Measurements from ENCODE around the gene TXNDC11. TPM values are rescaled to one million over a fixed set of nuclear protein-coding genes. Genes with fewer than 3 reads are reported as not detected.

The TXNDC11 gene
- total RNA-seq, 1 donor from 2014 or later = 26.7 TPM

- Mint-ChIP-seq H3K4me3 (no peak overlapping the region), H3K9me3 (no peaks in the 10 kb centered on the region), H3K4me1 (ENCODE audit: unreplicated experiment) (peaks cover under 1% of the 10 kb centered on the region), H3K36me3 (no peaks in the 10 kb centered on the region), H3K27me3 (no peaks in the 10 kb centered on the region), H3K27ac (no peak overlapping the region)
- DNase-seq (ENCODE audit: extremely low spot score, unreplicated experiment) = no peak
- TF ChIP-seq, protein P1, sequence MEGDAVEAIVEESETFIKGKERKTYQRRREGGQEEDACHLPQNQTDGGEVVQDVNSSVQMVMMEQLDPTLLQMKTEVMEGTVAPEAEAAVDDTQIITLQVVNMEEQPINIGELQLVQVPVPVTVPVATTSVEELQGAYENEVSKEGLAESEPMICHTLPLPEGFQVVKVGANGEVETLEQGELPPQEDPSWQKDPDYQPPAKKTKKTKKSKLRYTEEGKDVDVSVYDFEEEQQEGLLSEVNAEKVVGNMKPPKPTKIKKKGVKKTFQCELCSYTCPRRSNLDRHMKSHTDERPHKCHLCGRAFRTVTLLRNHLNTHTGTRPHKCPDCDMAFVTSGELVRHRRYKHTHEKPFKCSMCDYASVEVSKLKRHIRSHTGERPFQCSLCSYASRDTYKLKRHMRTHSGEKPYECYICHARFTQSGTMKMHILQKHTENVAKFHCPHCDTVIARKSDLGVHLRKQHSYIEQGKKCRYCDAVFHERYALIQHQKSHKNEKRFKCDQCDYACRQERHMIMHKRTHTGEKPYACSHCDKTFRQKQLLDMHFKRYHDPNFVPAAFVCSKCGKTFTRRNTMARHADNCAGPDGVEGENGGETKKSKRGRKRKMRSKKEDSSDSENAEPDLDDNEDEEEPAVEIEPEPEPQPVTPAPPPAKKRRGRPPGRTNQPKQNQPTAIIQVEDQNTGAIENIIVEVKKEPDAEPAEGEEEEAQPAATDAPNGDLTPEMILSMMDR (conservative IDR thresholded peaks at IDR 0.05) = no peak
Measured at GRCh38 chr16:11658896-11659708, 83.6 kb downstream of the TXNDC11 start.

DNA sequence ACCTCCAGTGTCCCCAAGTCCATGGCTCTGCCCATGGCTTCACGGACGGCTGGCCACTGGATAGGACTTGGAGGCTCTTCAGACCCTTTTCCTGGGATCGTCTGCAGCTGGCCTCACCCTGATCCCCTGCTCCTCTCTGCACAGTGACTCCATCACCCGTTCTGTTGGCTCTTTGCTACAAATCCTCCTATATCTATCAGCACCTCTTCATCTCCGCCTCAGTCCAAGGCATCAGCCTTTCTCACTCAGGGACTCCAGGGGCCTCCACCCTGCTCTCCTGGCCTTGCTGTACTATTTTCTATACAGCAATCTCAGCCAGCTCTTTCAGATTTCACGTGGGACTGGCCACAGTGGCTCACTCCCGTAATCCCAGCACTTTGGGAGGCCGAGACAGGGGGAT is 85.1 kb downstream of the TXNDC11 start:
- no peaks in the 10 kb centered on the region for H3K36me3 Mint-ChIP-seq
- no peak for DNase-seq (ENCODE audit: extremely low spot score, unreplicated experiment)
- H3K4me3 Mint-ChIP-seq = no peak overlapping the region
- no peaks in the 10 kb centered on the region for H3K27me3 Mint-ChIP-seq
- no peaks in the 10 kb centered on the region for H3K9me3 Mint-ChIP-seq
- H3K4me1 Mint-ChIP-seq (ENCODE audit: unreplicated experiment) = no peaks in the 10 kb centered on the region
- no peak overlapping the region for H3K27ac Mint-ChIP-seq
- TF ChIP-seq, protein P1 (conservative IDR thresholded peaks at IDR 0.05) = no peak

DNA sequence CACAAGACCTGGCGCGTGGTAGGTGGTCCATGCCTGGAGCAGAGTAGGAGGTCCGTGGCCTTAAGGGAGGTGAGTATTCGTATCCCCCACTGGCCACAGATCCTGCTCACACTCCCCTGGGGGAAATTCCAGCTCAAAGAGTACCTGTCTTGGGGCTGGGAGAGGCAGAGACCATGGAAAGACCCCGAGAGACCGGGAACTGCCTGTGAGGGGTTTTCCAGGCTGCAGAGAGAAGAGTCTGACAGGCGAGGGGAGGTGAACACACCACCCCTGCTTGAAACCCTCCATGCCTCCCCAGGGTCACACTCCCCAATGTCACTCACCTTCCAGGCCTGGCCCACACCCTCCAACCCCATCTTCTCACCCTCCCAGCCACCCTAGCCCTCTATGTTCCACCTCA is 87.0 kb downstream of the TXNDC11 start:
- no peak for DNase-seq (ENCODE audit: extremely low spot score, unreplicated experiment)
- Mint-ChIP-seq H3K4me1 (ENCODE audit: unreplicated experiment) (no peaks in the 10 kb centered on the region), H3K27ac (no peak overlapping the region), H3K9me3 (no peaks in the 10 kb centered on the region), H3K36me3 (no peaks in the 10 kb centered on the region), H3K27me3 (peaks cover 3% of the 10 kb centered on the region), H3K4me3 (no peak overlapping the region)
- TF ChIP-seq, protein P1 (conservative IDR thresholded peaks at IDR 0.05) = no peak

DNA sequence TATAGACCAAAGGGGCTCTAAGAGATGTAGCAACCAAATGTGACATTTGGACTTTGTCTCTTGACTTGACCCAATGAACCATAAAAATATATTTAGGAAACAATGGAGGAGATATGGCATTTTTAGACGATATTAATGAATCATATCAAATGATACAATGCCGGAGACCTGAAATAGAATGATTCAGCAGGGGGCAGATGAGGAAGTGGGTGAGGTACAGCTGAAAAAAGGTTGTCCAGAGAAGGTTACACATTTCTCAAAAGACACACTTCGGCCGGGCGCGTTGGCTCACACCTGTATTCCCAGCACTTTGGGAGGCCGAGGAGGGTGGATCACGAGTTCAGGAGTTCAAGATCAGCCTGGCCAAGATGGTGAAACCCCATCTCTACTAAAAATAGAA is 90.9 kb downstream of the TXNDC11 start:
- Mint-ChIP-seq H3K4me3 (no peak overlapping the region), H3K27me3 (peaks cover 6% of the 10 kb centered on the region), H3K27ac (no peak overlapping the region), H3K9me3 (no peaks in the 10 kb centered on the region), H3K4me1 (ENCODE audit: unreplicated experiment) (no peaks in the 10 kb centered on the region), H3K36me3 (no peaks in the 10 kb centered on the region)
- TF ChIP-seq, protein P1 (conservative IDR thresholded peaks at IDR 0.05) = no peak
- no peak for DNase-seq (ENCODE audit: extremely low spot score, unreplicated experiment)

DNA sequence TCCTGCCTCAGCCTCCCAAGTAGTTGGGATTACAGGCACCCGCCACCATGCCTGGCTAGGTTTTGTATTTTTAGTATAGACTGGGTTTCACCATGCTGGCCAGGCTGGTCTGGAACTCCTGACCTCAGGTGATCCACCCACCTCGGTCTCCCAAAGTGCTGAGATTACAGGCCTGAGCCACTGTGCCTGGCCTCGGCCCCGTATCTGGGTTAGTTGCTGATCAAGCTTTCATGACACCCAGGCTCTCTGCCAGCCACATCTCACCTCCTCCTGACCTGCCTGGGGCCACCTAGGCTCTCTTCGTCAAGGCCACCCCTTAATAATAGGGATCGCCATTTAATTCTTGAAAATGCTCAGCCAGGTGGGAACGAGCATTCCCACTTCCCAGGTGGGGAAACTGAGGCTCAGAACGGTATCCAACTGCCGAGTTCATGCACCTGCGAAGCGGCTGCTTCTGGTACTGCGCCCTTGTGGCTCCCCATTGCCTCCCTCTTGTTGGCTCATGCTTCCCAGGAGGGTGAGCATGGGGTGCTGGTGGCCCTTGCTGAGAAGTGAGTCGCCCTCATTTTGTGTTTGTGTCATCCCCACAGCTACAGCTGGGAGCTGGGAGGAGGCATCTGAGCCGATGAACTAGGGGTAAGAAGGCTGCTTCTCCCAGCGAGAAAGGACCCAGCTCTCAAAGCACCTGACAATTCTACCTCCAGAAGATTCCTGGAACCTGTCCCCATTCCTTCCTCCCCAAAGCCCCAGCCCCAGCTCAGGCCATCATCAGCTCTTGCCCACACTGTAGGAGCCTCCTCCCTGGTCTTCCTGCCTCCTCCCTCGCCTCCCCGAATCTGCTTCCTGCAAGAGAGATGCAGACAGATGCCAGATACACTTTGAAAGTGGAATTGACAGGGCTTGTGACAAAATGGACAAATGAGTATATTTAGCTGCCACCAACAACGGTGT is 91.7 kb downstream of the TXNDC11 start:
- DNase-seq (ENCODE audit: extremely low spot score, unreplicated experiment) = no peak
- H3K27me3 Mint-ChIP-seq = peaks cover 6% of the 10 kb centered on the region
- H3K4me1 Mint-ChIP-seq (ENCODE audit: unreplicated experiment) = no peaks in the 10 kb centered on the region
- TF ChIP-seq, protein P1 (conservative IDR thresholded peaks at IDR 0.05) = no peak
- no peaks in the 10 kb centered on the region for H3K36me3 Mint-ChIP-seq
- no peak overlapping the region for H3K27ac Mint-ChIP-seq
- no peak overlapping the region for H3K4me3 Mint-ChIP-seq
- no peaks in the 10 kb centered on the region for H3K9me3 Mint-ChIP-seq

All from type B pancreatic cell (in vitro differentiated cells).